SU-DHL-6 (cell line): ENCODE measurements around the gene SLC24A1.

Experiments used
- EZH2phosphoT487 ChIP-seq: fragments of 200-600 bp; sonication (generic), shearing (Covaris generic); conservative IDR thresholded peaks from 2 replicates; pipeline ENCODE4 v1.6.1; 2018; ENCODE audit warnings: mild to moderate bottlenecking, antibody characterized with exemption, low read length, moderate library complexity, mixed read lengths
- TF ChIP-seq, protein P1 (sequence below): fragments of 200-600 bp; sonication (generic); IDR thresholded peaks from one replicate; pipeline ENCODE4 v1.5.1; 2017; ENCODE audit warnings: antibody characterized with exemption, mild to moderate bottlenecking, low read length, moderate library complexity; ENCODE audit not compliant: insufficient read depth, poor library complexity, severe bottlenecking

DNA sequence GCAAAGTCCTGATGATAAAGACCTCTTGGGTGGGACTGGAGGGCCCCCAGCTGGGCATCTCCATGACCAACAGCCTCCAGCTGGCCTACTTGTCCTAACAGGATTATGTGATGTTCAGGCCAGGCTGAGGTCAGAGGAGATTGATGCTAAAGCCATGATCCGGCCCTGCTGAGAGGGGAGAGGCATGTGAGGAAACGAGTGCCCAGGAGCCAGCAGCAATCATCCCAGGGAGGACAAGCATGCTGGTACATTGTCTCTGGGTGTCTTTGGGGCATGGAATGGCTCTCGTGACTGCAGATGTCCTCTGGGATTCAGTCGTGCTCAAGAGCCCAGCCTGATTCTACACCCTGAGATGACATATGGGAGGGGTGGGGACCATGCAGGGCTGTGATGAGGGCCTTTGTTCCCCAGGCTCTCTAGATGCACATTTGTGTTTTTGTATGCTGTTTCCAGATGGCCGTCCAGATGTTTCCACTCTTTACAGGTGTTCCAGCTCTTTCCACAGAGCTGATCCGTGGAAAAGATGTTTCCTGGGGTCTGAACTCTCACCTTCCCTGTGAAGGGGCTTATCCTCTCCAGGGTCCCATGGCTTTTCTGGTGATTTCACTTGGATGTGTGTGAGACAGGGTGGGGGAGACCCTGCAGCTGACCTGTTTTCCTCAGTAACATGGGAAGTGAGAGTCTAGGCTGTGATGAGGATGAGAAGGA lies 20.2 kb downstream of the SLC24A1 start:
- TF ChIP-seq, protein P1, sequence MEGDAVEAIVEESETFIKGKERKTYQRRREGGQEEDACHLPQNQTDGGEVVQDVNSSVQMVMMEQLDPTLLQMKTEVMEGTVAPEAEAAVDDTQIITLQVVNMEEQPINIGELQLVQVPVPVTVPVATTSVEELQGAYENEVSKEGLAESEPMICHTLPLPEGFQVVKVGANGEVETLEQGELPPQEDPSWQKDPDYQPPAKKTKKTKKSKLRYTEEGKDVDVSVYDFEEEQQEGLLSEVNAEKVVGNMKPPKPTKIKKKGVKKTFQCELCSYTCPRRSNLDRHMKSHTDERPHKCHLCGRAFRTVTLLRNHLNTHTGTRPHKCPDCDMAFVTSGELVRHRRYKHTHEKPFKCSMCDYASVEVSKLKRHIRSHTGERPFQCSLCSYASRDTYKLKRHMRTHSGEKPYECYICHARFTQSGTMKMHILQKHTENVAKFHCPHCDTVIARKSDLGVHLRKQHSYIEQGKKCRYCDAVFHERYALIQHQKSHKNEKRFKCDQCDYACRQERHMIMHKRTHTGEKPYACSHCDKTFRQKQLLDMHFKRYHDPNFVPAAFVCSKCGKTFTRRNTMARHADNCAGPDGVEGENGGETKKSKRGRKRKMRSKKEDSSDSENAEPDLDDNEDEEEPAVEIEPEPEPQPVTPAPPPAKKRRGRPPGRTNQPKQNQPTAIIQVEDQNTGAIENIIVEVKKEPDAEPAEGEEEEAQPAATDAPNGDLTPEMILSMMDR: no peak
- no peak for TF ChIP-seq EZH2phosphoT487
